ENCODE results near the gene PPP1R18.
"Not testable (repeated sequence)": the region's sequence is repeated elsewhere in the genome, so short reads cannot be mapped to it uniquely, and the experiment has no call there.

The PPP1R18 gene

DNA sequence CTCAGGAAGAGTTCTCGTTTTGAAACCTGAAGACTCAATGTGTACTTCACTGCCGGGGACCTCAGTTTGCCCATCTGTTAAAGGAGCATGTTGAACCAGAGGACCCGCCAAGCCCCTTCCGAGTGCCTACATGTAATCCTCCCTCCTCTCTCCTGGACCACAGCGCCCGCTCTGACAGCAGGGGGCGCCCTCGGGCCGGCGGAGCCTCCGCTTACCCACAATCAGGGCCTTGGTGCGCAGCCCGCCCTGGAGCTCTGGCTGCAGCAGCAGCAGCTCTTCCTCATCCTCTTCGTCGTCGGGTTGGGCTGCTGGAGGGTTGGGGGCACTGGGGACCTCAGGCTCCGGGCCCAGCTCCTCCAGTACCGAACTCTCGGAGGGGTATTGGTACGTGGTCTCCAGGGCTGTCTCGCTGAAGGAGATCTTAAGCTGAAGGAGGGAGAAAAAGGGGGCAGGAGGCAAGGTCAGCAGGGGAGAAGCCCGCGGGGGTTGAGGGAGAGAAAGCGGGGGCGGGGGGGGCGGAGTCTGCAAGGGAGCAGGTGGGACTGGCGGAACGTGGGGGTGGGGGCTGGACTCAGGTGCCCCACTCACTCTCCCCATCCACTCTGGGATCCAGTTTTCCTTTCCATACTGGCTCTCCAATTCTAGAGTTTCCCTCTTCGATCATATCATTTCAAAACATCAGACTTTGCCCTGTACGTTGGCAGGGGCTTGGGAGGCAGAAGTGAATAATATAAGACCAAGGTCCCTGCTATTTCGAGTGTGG lies 7.3 kb downstream of the PPP1R18 start:
- DNase-seq = peak; percentile 75 to 98 (median 90)
- intact Hi-C loops (cut with DNase I) = loop anchor here (1.0 to 10.0 kb wide), 3 partner anchors 43 to 408 kb away; partner anchors contain the start of gene DDR1

DNA sequence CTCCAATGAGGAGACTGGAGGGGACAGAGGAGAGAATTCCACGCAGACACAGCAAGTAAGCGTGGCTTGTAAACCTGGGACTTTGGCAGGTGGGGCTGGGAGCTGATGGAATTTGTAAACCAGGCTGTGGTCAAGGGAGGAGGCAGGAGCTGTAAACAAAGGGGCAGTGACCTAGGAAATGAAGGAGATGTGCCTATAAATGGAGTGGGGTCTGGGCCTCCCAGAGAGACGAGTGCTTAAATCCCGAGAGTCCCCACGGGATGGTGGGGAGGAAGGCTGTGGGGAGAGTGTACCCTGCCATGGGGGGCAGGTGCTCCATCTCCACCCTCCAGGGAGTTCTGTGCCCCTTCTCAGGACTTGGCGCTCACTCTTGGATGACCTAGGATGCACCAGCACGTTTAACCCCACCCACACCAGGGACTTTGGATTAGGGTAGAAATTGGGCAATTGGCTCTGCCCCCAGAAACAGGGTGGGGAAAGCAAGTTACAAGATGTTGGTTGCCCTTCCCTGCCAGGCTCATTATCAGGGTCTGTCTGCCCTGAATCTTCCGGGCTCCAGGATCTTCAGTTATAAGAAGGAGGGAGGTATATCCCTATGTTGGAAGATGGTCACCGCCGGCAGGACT lies 9.7 kb downstream of the PPP1R18 start:
- intact Hi-C loops (cut with DNase I) = loop anchor here (10.0 kb wide), 1 partner anchor 208 kb away; the partner anchor contains the start of gene DDR1

GRCh38 chr6:30672445-30673253 lies 13.8 kb downstream of the PPP1R18 start, which contains the start of gene DHX16:
Gene DHX16 (minus strand): TSS chr6:30673006. CDS start chr6:30672841, 165 bp downstream.
- intact Hi-C loops (cut with DNase I) = loop anchor here (10.0 kb wide), 1 partner anchor 212 kb away; the partner anchor contains the start of gene DDR1
- peak; percentile 81 to 97 (median 88) for DNase-seq

More for the DNA sequence above, 9.7 kb downstream of the PPP1R18 start:
- DNase-seq = peak in 1 of 10 donors; percentile 15

GRCh38 chr6:30670760-30671527 lies 15.5 kb downstream of the PPP1R18 start:
- intact Hi-C loops (cut with DNase I) = loop anchor here (10.0 kb wide), 1 partner anchor 214 kb away; the partner anchor contains the start of gene DDR1
- peak in 1 of 10 donors; percentile 50 for DNase-seq

DNA sequence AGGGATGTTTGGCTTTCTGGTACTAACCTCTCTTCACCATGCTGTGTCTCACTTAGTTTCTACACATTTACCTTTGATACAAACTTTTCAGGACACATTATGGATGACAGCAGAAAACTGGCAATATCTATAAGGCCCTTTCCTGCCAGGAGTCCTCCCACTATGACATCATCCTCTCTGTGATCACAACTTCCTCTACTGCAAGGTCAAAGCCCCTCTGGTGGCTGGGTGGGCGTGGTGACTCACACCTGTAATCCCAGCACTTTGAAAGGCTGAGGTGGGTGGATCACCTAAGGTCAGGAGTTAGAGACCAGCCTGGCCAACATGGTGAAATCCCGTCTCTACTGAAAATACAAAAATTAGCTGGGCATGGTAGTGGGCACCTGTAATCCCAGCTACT lies 20.1 kb downstream of the PPP1R18 start:
- intact Hi-C loops (cut with DNase I); DNase-seq: not testable (repeated sequence)

GRCh38 chr6:30664994-30665767 lies 21.3 kb downstream of the PPP1R18 start:
- no peak for DNase-seq
- intact Hi-C loops (cut with DNase I) = no loop called here

- intact Hi-C loops (cut with DNase I); DNase-seq: not testable (repeated sequence)
These were observed 28.5 kb downstream of the PPP1R18 start for GRCh38 chr6:30657922-30658321.

DNA sequence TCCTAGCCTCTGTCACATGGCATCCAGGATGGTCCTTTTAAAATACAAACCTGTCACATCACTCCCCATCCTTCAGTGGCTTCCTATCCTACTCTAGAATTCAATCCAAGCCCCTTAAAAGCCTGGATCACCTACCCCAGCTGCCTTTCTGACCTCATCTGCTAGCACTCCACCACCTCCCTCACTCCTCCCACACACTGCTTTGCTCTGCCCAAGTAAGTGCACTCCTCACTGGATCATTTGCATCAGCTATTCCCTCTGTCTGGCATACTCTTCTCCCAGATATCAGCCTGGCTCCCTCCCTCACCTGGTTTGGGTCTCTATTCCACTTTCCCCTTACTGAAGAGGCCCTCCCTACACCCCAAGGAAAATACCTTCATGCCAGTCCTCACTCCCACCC lies 29.0 kb downstream of the PPP1R18 start:
- DNase-seq = no peak
- intact Hi-C loops (cut with DNase I) = no loop called here

DNA sequence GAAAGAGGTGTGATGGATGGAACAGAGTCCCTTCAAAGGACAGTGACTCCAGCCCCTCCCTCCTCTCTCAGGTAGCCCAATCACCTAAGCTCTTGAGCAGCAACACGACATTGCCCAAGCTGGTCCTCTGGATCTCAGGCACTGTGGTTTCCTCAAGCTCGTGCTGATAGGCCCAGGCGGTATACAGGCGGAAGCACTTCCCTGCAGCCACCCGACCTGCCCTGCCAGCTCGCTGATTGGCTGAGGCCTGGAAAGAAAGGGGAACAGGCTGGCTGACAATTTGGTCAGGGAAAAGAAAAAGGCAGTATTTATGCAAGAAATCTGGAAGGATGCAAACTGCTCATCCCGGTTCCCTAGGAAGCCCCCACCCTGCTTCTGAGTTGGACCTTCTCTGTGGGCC lies 29.9 kb downstream of the PPP1R18 start:
- intact Hi-C loops (cut with DNase I) = no loop called here
- DNase-seq = peak in 1 of 10 donors; percentile 87

- no peak for DNase-seq
- intact Hi-C loops (cut with DNase I) = no loop called here
These were observed 30.7 kb downstream of the PPP1R18 start for GRCh38 chr6:30655743-30656094.

DNA sequence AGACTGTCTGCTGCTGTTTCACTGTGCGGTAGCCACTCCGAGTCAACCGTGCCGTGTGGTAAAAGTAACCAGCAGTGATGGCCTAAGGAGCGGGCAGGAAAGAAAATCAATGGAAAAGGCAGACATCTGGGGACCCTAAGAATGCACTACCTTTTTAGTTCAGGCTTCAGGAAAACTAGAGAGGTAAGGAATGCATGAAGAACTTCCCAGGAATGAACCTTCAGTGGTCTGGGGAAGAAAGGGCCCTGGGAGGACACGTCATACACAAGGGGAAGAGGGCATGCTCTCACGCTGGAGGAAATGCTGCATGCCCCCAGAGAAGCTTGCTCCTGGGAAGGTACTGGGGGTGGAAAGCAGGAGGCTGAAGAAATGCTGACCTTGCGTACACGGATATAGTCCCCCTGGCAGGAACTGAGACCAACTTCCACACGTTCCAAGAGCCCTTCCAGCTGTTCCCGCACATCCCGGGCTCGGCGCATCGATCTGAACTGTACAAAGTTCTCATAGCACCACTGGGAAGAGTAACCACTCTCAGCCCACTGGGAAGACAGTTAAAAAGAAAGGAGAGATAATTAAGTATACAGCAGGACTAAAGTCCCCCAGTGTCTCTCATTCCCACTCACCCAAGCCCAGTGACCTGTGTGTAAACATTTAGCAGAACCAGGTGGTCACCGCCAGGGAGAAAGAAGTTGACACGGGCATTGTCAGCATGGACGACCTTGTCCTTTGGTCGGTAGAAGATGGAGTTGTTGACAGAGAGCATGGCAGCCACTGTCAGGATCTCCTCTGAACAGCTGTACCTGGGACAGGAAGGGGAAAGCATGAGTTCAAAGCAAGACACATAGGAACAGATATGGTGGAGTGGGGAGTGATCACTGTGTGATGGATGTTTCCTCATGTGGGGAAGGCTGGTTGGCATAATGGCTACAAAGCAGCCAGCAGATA lies 31.4 kb downstream of the PPP1R18 start:
- no peak for DNase-seq
- intact Hi-C loops (cut with DNase I) = no loop called here

DNA sequence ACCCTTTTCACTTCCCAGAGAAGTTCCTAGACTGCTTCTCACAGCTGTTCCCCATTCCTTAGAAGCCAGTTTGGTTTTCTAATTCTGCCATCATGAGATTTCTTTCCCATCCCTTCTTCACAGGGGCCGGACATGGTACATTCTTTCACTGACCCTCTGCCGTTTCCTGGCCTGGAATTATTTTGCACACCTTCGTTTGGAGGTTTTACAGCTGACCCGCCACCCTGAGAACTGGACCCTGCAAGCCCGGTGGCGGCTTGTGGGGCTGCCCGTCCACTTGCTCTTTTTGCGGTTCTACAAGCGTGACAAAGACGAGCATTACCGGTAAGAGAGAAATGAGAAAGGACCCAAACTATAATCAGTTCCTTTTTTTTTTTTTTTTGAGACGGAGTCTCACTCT lies 35.3 kb downstream of the PPP1R18 start:
- no peak for DNase-seq
- intact Hi-C loops (cut with DNase I) = no loop called here

DNA sequence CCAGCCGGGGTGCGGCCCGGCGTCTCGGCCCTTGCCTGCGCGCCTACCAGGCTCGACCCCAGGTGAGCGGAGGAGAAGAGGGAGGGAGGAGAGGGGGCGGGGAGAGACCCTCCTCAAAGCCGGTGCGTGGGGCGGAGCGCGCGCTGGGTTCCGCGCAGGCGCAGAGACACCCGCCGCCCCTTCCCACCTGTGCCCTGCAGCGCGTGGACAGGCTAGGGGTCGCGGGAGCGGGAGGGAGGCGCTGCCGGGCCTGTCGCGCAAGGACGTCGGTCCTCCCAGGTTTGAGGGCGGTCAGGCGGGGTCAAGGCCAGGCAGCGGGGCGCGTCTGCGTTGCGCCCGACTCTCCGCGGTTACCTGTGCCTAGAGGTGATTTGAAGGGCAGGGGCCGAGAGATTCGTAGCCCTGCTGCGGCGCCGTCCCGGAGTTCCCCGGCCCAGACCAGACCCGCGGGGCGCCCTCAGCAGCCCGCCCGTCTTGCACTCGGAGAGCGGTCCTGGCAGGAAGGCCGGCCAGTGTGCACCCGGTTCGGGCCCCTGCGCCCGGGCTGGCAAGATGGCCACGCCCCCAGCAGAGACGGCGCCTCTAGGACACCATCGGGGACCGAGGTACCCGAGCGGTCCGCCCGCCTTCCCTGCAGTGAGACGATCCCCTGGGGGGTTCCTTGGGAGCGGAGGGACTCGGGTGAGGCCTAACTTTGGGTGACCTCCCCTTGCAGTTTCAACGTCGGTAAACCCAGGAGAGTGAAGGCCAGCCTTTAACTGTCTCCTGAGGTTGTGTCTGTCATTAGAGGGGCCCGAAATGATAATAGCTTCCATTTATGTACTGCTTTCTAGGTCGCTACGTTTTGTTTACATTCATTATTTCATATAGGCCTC lies 39.0 kb downstream of the PPP1R18 start:
- DNase-seq = peak; percentile 52 to 95 (median 69)
- intact Hi-C loops (cut with DNase I) = loop anchor here (2.0 kb wide), 1 partner anchor 69 kb away; the partner anchor contains the start of gene MDC1

DNA sequence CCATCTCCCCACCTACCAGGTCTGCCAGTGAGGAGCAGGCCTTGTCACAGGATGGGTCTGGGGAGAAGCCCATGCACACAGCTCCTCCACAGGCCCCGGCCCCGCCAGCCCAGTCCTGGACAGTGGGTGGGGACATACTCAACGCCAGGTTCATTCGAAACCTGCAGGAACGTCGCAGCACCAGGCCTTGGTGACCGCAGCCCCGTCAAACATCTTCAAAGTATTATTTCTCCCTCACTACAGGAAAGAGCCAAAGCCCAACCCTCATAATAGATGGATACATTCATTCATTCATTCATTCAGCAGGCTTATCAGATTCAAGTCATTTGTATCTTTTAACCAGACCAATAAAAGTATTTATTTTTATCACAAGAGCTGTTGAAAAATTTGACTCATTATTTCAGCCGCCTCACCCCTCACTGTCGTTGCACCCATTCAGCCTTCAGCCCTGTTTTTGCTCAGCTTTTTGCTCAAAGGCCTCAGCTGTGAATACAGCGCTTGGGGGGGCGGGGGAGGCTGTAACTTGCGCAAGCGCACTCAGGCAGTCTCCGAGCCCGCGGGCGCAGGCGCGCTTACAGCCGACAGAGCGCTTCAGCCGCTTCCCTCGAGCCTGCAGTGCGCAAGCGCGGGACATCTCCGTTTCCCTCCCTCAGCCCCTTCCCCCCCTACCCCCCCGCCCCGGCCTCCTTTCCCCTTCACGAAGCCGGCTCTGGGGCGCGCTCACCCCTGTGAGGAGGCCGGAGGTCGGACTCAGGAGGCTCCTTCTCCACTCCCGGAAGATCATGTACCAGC lies 39.8 kb downstream of the PPP1R18 start, which contains the start of gene C6orf136:
Gene C6orf136 (plus strand): TSS at position 684 of the 792 bp plus-strand sequence. CDS start 99 bp downstream, at position 783.
- intact Hi-C loops (cut with DNase I) = loop anchor here (2.0 kb wide), 1 partner anchor 70 kb away; the partner anchor contains the start of gene MDC1
- peak; percentile 89 to 99 (median 93) for DNase-seq

- DNase-seq = no peak
- intact Hi-C loops (cut with DNase I) = loop anchor here (2.0 kb wide), 1 partner anchor 71 kb away; the partner anchor contains the start of gene MDC1
These were observed 40.5 kb downstream of the PPP1R18 start for GRCh38 chr6:30645989-30646388.

- intact Hi-C loops (cut with DNase I) = no loop called here
- DNase-seq = peak in 1 of 10 donors; percentile 21
These were observed 41.7 kb downstream of the PPP1R18 start for GRCh38 chr6:30644769-30645168.

Data from posterior cingulate gyrus (tissue), 11 donors.